H9 (cell line): ENCODE results near the gene HLA-DRA. TPM values are rescaled to one million over a fixed set of nuclear protein-coding genes. Genes with fewer than 3 reads are reported as not detected.
A peak's percentile ranks its signal among the peaks of the same experiment; 100 is the strongest.

Experiments
- DNase-seq: peaks from one replicate; pipeline ENCODE4 v3.0.0-alpha.2; 2017
- H2AFZ ChIP-seq: one replicate; pipeline ENCODE4 v1.6.1; 2013; ENCODE audit warnings: mild to moderate bottlenecking, low read length, control low read depth, moderate library complexity
- H2AK5ac ChIP-seq: 2 replicates; pipeline ENCODE4 v1.6.1; 2013; ENCODE audit warnings: low read length, control low read depth, mixed read lengths; ENCODE audit not compliant: insufficient read length
- H2BK120ac ChIP-seq: one replicate; pipeline ENCODE4 v1.6.1; 2013; ENCODE audit warnings: low read depth, mild to moderate bottlenecking, low read length, control low read depth, inconsistent platforms; ENCODE audit not compliant: poor library complexity, severe bottlenecking
- H2BK12ac ChIP-seq: 2 replicates; pipeline ENCODE4 v1.6.1; 2013; ENCODE audit warnings: low read length, control low read depth, mixed read lengths, low read depth; ENCODE audit not compliant: insufficient read length
- H2BK15ac ChIP-seq: 2 replicates; pipeline ENCODE4 v1.6.1; 2013; ENCODE audit warnings: low read depth, low read length, control low read depth
- H2BK20ac ChIP-seq: one replicate; pipeline ENCODE4 v1.6.1; 2013; ENCODE audit warnings: low read depth, mild to moderate bottlenecking, low read length, control low read depth, inconsistent platforms; ENCODE audit not compliant: poor library complexity, severe bottlenecking
- H2BK5ac ChIP-seq: 2 replicates; pipeline ENCODE4 v1.6.1; 2013; ENCODE audit warnings: low read length, control low read depth, mixed read lengths; ENCODE audit not compliant: insufficient read length
- H3K14ac ChIP-seq: 2 replicates; pipeline ENCODE4 v1.6.1; 2013; ENCODE audit warnings: low read length, control low read depth; ENCODE audit not compliant: insufficient read depth
- H3K18ac ChIP-seq: 2 replicates; pipeline ENCODE4 v1.6.1; 2013; ENCODE audit warnings: low read depth, mild to moderate bottlenecking, mixed read lengths, low read length, control low read depth; ENCODE audit not compliant: insufficient read length
- H3K23ac ChIP-seq: 2 replicates; pipeline ENCODE4 v1.6.1; 2013; ENCODE audit warnings: low read length, control low read depth, mixed read lengths, low read depth; ENCODE audit not compliant: insufficient read length
- H3K23me2 ChIP-seq: 2 replicates; pipeline ENCODE4 v1.6.1; 2013; ENCODE audit warnings: low read depth, mild to moderate bottlenecking, mixed read lengths, low read length, control low read depth; ENCODE audit not compliant: insufficient read length, poor library complexity, severe bottlenecking
- H3K27ac ChIP-seq: 2 replicates; pipeline ENCODE4 v1.5.1; 2013; ENCODE audit warnings: low read length, control low read depth, mixed read lengths, low read depth; ENCODE audit not compliant: insufficient read length
- H3K27me3 ChIP-seq: 2 replicates; pipeline ENCODE4 v1.6.1; 2013; ENCODE audit warnings: low read length, control low read depth, inconsistent platforms; ENCODE audit not compliant: insufficient read depth
- H3K4ac ChIP-seq: 2 replicates; pipeline ENCODE4 v1.6.1; 2013; ENCODE audit warnings: low read depth, mild to moderate bottlenecking, control low read depth, inconsistent platforms, low read length, moderate library complexity
- H3K4me1 ChIP-seq: 2 replicates; pipeline ENCODE4 v1.6.1; 2013; ENCODE audit warnings: low read length, control low read depth, inconsistent platforms; ENCODE audit not compliant: insufficient read depth
- H3K4me2 ChIP-seq: 2 replicates; pipeline ENCODE4 v1.6.1; 2013; ENCODE audit warnings: low read length, control low read depth, mixed read lengths; ENCODE audit not compliant: insufficient read length, insufficient read depth
- H3K56ac ChIP-seq: 2 replicates; pipeline ENCODE4 v1.6.1; 2013; ENCODE audit warnings: low read depth, mild to moderate bottlenecking, mixed read lengths, low read length, control low read depth; ENCODE audit not compliant: insufficient read length
- H3K79me1 ChIP-seq: 2 replicates; pipeline ENCODE4 v1.6.1; 2013; ENCODE audit warnings: low read depth, mild to moderate bottlenecking, moderate library complexity, low read length, control low read depth, inconsistent platforms; ENCODE audit not compliant: insufficient read depth, poor library complexity, severe bottlenecking
- H3K79me2 ChIP-seq: 2 replicates; pipeline ENCODE4 v1.6.1; 2013; ENCODE audit warnings: low read length, control low read depth, inconsistent platforms; ENCODE audit not compliant: insufficient read depth
- H3K9ac ChIP-seq: 2 replicates; pipeline ENCODE4 v1.6.1; 2013; ENCODE audit warnings: low read length, control low read depth, mixed read lengths; ENCODE audit not compliant: insufficient read length; ENCODE audit errors: extremely low read depth
- H3K9me3 ChIP-seq: one replicate; pipeline ENCODE4 v1.6.1; 2013; ENCODE audit warnings: low read depth, low read length, inconsistent platforms; ENCODE audit not compliant: control insufficient read depth
- H3T11ph ChIP-seq: one replicate; pipeline ENCODE4 v1.6.1; 2013; ENCODE audit warnings: mild to moderate bottlenecking, low read length, control low read depth, inconsistent platforms
- H4K20me1 ChIP-seq: one replicate; pipeline ENCODE4 v1.6.1; 2013; ENCODE audit not compliant: control insufficient read depth, insufficient read length, insufficient read depth
- H4K5ac ChIP-seq: 2 replicates; pipeline ENCODE4 v1.6.1; 2013; ENCODE audit warnings: low read depth, mild to moderate bottlenecking, mixed read lengths, low read length, control low read depth; ENCODE audit not compliant: insufficient read length
- H4K8ac ChIP-seq: replicated peaks from 2 replicates; pipeline ENCODE4 v1.6.1; 2013; ENCODE audit warnings: low read length, control low read depth, mixed read lengths, low read depth; ENCODE audit not compliant: insufficient read length
- H4K91ac ChIP-seq: 2 replicates; pipeline ENCODE4 v1.6.1; 2013; ENCODE audit warnings: low read depth, mild to moderate bottlenecking, moderate library complexity, mixed read lengths, low read length, control low read depth; ENCODE audit not compliant: insufficient read length
- H3K27ac Mint-ChIP-seq, 3 experiments: 2 replicates in 2 of 3; 3 replicates in 1 of 3; pipeline ENCODE4 v1.8.0; 2020 to 2021; ENCODE audit warnings: mixed read lengths in 3 of 3, mild to moderate bottlenecking in 1 of 3, moderate library complexity in 1 of 3
- H3K27me3 Mint-ChIP-seq: 2 replicates; pipeline ENCODE4 v1.8.0; 2021; ENCODE audit warnings: low read depth, mild to moderate bottlenecking, moderate library complexity, mixed read lengths
- H3K36me3 Mint-ChIP-seq, 3 experiments: 2 replicates in 2 of 3; 3 replicates in 1 of 3; pipeline ENCODE4 v1.8.0; 2020 to 2021; ENCODE audit warnings: low read depth in 3 of 3, mixed read lengths in 3 of 3; ENCODE audit not compliant: insufficient read depth in 1 of 3
- H3K4me1 Mint-ChIP-seq, 2 experiments: 2 replicates each; pipeline ENCODE4 v1.8.0; 2020; ENCODE audit warnings: mixed read lengths in 2 of 2
- H3K4me3 Mint-ChIP-seq, 2 experiments: 2 replicates in 1 of 2; 3 replicates in 1 of 2; pipeline ENCODE4 v1.8.0; 2020 to 2021; ENCODE audit warnings: mild to moderate bottlenecking in 2 of 2, mixed read lengths in 2 of 2, moderate library complexity in 1 of 2
- H3K9me3 Mint-ChIP-seq, 2 experiments: 2 replicates in 1 of 2; 3 replicates in 1 of 2; pipeline ENCODE4 v1.8.0; 2020; ENCODE audit warnings: mild to moderate bottlenecking in 2 of 2, mixed read lengths in 2 of 2, moderate library complexity in 1 of 2
- CTCF ChIP-seq: fragments of 200-600 bp; sonication (generic); conservative IDR thresholded peaks from 3 replicates; pipeline ENCODE4 v1.8.0; 2021; ENCODE audit warnings: antibody characterized with exemption, mild to moderate bottlenecking
- WGBS: extraction: QIAGEN DNeasy Blood & Tissue Kit; methylation state at CpG from one replicate; pipeline ENCODE4 v1.1.7; 2013; ENCODE audit warnings: missing lambda C conversion rate, low lambda C conversion rate, mixed read lengths; ENCODE audit not compliant: insufficient read length; ENCODE audit errors: extremely low coverage; 5-methylcytosine and 5-hydroxymethylcytosine counted together
- total RNA-seq: library from RNA; stranded (reverse); gene quantifications from 2 replicates; pipeline ENCODE4 v1.2.1, GENCODE V29; 2021

HLA-DRA gene
- total RNA-seq, 1 experiment from 2014 or later: 3.1 TPM

DNA sequence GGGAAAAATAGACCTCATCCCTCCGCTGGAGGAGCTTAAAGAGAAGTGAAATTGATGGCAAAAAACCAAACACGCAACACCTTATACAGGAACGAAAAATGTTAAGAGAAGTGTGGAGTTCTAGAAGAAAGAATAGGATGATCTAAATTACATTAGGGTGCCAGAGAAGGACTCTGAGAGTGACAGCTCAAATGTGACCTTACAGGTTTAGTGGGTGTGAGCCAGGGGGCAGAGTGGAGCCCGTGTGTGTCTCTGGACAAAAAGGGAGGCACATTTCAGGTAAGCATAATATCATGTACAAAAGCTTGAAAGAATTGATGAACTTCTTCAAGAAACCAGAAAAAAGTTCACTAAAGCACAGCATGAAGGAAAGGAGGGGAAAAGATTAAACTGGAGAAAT lies 20.8 kb downstream of the HLA-DRA start:
- WGBS: no CpG with 5 or more reads among the region's 4 CpGs

More for the DNA sequence above, 20.8 kb downstream of the HLA-DRA start:
- Histone ChIP-seq H2AK5ac (no peak overlapping the region), H3K27me3 (no peaks in the 10 kb centered on the region), H2AFZ (no peak overlapping the region), H2BK12ac (no peak overlapping the region), H2BK15ac (no peak overlapping the region), H4K91ac (no peak overlapping the region), H3K23me2 (no peaks in the 10 kb centered on the region), H3K4me2 (no peak overlapping the region), H3K9ac (no peak overlapping the region), H2BK5ac (no peak overlapping the region), H4K5ac (no peak overlapping the region), H3K4me1 (no peaks in the 10 kb centered on the region; the same call in 1 of the 2 replicates), H3K18ac (no peak overlapping the region), H3T11ph (no peak overlapping the region), H4K8ac (no peak overlapping the region), H2BK20ac (no peak overlapping the region), H3K27ac (no peak overlapping the region), H4K20me1 (no peaks in the 10 kb centered on the region), H3K4ac (no peak overlapping the region), H3K9me3 (no peaks in the 10 kb centered on the region), H3K14ac (no peak overlapping the region), H3K79me2 (no peaks in the 10 kb centered on the region), H3K79me1 (no peaks in the 10 kb centered on the region), H3K56ac (no peak overlapping the region), H2BK120ac (no peak overlapping the region), H3K23ac (no peak overlapping the region)
- Mint-ChIP-seq H3K27me3 (peaks cover 7% of the 10 kb centered on the region), H3K36me3 (peaks cover 0 to 2% (median 0%) of the 10 kb centered on the region in 3 experiments; a peak in 3 of 7 replicates), H3K9me3 (peaks cover 9 to 20% of the 10 kb centered on the region in 2 experiments; a peak in 4 of 5 replicates), H3K27ac (no peak overlapping the region), H3K4me1 (peaks cover 0 to 6% of the 10 kb centered on the region in 2 experiments; a peak in 3 of 4 replicates), H3K4me3 (no peak overlapping the region)
- DNase-seq: no peak
- TF ChIP-seq CTCF: peak; percentile 35; the same call in 2 of the 3 replicates
